DMS 273 (cell line): ENCODE measurements around the gene NPDC1.

Source experiments
- DNase-seq: peaks from one replicate; lab custom pipeline; 2025; ENCODE audit not compliant: unreplicated experiment; lab: John Stamatoyannopoulos, UW

The NPDC1 gene

GRCh38 chr9:136997371-136997770, 48.6 kb downstream of the NPDC1 start:
- DNase-seq = no peak

- peak; percentile 62 for DNase-seq
These were observed 49.4 kb downstream of the NPDC1 start, which contains the start of gene CLIC3 for GRCh38 chr9:136996361-136997292. CLIC3 (minus strand) TSS chr9:136996568; CDS start chr9:136996543, 25 bp downstream.

- peak; percentile 58 for DNase-seq
These were observed 50.1 kb downstream of the NPDC1 start for GRCh38 chr9:136995772-136996311.

GRCh38 chr9:136995362-136995761, 50.6 kb downstream of the NPDC1 start:
- no peak for DNase-seq

DNA sequence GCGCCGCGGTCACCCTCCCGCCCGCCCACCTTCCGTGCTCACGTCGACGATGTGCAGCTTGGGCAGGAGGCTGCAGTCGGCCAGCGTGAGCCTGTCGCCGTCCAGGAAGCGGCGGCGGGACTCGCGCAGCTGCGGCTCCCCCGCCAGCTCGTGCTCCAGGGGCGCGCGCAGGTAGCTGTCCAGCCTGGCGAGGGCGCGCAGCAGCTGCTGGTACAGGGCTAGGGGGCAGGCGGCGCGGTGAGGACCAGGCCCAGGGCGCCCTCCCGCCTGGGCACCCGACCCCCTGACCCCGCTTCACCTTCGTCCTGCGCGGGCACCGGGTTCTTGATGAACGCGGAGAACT, 51.1 kb downstream of the NPDC1 start:
- DNase-seq = no peak

DNA sequence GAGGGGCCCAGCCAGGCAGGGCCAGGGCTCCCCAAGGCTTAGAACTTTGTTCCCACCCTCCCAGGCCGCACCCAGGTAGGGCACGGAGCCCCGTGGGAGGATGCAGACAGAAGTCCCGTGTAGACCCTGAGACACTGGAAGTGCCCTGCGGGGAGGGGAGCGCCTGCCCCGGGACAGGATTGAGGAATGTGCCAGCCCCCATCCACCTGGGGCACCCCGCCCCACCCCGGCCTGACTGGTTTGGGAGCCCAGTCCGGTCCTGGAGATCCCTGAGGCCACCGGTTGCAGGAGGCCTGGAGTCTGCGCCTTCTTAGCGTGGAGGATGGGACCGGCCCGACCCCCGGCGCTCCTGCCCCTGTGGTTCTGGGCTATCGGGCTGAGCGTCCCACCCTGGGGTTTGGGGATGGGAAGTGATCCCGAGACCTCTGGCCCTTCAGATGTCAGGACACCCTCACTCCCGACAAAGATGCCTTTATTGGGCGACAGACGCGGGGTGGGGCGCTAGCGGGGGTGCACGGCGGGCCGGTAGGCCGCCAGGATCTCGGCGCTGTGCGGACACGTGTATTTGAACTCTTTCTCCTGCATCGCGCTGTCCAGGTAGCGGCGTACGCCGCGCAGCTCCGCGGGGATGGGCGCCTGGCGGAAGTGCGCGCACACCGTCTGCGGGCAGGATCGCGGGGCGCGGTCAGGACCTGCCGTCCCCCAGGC, 51.6 kb downstream of the NPDC1 start:
- DNase-seq = no peak

DNA sequence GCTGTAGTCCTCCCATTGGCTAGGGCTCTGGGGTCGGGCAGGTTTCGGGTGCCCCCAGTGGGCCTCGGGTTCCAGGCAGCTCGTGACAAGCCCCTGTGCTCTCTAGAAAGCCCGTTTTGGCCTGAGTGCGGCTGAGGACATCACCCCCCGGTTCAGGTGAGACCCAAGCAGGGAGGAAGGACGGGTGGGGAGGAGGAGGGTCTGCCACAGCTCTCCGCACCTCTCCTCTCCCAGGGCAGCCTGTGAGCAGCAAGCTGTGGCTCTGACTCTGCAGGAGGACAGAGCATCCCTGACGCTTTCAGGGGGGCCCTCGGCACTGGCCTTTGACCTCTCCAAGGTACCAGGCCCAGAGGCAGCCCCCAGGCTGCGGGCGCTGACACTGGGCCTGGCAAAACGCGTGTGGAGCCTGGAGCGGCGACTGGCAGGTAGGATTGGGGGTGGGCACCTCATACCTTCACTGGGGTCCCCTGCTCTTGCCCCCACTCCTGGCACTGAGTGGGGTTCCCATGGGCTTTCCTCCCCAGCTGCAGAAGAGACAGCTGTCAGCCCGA, 53.1 kb downstream of the NPDC1 start:
- DNase-seq = no peak

GRCh38 chr9:136991993-136992818, 53.8 kb downstream of the NPDC1 start, which contains the start of gene PAXX:
PAXX (plus strand) TSS chr9:136992422; CDS start chr9:136992444, 22 bp downstream.
- DNase-seq = peak; percentile 90

DNA sequence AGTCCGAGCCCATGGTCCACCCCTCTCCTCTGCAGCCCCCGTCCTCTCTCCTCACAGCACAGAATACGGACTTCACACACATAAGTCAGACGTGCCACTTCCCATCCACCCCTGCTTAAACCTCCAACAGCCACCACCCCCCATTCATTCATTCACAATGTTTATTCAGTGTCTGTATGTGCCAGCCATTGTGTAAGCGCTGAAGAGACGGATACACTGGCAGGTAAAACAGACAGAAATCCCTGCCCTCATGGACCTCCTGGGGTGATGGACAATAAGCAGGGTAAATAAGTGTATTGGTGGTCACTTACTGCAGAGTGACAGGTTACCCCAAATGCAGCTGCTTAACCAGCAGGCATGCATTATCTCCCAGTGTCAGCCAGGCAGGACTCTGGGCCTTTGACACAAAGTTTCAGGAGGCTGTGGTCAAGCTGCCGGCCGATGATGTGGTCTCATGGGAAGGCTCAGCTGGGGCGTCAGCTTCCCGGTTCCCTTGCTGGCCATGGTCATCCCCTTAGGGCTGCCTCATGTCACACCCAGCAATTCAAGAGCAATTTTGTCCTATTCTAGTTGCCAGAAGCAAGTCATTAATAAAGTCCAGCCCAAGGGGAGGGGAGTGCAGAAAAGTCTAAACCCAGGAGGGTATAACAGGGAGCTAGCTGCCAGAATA, 55.6 kb downstream of the NPDC1 start:
- DNase-seq = no peak
